HS-27A (cell line): ENCODE measurements around the gene RASAL2.
"Not testable (repeated sequence)": the region's sequence is repeated elsewhere in the genome, so short reads cannot be mapped to it uniquely, and the experiment has no call there.

Experiments
- DNase-seq: peaks from one replicate; pipeline ENCODE4 v3.0.0-alpha.2; 2012; ENCODE audit warnings: low read depth, missing footprints

RASAL2 gene

DNA sequence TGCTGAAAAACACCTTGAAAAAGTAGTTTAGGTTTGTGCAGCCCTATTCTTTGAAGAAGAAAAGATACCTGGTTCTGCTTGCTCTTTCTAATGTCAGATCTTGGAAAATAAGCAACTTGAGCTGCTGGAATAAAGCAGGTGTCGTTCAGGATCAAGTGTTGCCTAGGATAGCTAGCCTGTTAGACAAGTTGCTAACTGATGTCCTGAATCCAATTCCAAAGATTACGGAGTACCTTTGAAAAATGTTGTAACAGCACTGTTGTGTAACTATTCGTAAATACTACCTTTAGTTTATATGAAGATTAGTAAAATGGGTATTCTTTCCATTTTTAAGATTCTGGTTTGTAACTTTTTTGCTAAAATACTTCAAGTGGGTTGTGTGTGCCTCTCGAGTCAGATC, 251.3 kb downstream of the RASAL2 start:
- no peak for DNase-seq

DNA sequence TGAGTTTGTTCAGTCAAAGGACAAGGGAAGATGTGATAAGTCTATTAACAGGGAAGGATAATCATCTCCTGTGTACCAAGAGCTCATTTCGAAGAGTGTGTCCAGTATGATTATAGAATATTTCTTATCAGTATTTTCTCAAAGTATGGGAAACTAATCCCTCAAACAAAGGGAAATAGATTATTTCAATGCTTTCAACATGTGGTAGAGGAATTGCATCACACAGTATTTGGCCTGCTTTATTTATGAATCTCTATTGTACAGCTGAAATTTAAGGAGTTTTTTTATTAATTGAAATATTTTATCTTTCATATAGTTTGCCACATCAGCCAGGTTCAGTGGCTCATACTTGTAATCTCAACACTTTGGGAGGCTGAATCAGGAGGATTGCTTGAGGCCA, 251.9 kb downstream of the RASAL2 start:
- DNase-seq: no peak

DNA sequence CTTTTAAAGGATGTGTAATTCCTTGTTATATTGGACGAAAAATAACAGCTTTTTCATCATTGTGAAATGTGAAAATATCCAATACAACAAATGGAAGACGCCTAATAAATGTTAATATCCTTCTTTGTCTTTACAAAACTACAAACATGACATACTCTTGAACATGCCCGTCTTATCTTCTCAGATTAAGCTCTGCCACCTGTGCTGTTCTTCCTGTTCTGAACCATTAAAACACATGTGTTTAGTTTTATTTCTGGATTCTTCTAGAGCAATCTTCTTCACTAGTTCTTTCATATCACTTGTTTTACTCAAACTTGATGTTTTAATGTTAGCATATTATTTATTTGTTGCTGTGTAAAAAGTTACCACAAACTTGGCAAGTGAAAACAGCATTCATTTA, 255.9 kb downstream of the RASAL2 start:
- no peak for DNase-seq

DNA sequence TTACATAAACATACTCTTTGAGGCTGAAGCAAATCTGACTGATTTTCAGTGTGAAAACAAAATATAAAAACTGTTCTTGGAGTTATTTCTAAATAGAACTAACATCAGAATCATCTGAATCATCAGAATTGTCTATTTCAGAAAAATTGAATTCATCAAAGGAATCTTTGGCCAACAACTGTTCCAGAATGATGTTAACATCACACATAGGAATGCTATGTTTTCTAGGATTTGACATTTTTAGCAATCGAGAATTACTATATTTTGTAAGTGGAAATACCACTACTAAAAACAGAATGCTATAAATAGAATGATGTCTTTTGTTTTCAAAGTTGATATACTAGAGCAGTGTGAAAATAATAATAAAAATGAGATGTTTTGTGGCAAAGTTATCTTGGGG, 258.0 kb downstream of the RASAL2 start:
- not testable (repeated sequence) for DNase-seq

DNA sequence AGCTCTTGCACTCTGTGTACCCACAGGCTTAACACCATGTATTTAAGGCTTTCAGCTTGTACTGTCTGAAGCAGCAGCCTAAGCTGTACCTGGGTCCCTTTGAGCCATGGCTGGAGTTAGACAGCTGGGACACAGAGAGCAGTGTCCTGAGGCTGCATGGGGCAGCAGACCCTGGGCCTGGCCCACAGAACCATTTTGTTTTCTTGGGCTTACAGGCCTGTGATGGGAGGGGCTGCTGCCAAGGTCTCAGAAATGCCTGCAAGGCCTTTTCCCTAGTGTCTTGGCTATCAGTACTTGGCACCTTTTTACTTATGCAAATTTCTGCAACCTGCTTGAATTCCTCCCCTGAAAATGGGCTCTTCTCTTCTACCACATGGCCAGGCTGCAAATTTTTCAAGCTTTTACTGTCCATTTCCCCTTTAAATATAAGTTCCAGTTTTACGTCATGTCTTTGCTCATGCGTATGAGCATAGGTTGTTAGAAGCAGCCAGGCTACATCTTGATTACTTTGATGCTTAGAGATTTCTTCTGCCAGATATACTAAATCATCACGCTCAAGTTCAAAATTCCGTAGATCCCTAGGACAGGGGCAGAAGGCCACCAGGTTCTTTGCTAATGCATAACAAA, 259.0 kb downstream of the RASAL2 start:
- no peak for DNase-seq

DNA sequence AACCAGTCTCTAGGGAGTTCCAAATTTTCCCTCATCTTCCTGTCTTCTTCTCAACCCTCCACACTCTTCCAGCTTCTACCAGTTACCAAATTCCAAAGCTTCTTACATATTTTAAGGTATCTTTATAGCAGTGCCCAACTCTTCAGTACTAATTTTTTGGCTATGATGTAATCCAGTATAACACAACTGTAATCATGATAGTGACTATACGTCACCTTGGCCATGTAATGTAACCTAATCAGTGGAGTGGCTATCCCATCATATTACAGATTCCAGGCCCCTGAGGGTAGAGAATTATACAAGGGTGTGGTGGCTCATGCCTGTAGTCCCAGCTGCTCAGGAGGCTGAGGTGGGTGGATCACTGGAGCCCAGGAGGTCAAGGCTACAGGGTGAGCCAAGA, 259.6 kb downstream of the RASAL2 start:
- no peak for DNase-seq

DNA sequence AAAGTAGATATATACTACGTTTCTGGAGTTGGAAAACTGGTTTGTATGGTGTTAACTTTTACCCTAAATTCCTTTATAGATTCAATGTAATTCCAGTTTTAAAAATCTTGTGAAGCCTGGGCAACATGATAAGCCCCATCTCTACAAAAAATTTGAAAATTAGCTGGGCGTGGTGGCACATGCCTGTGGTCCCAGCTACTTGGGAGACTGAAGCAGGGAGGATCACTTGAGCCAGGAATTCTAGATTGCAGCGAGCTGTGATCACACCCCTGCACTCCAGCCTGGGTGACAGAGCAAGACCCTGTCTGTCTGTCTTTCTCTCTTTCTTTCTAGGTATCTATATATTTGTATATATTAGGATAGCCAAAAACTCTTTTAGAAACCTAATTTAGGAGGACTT, 260.9 kb downstream of the RASAL2 start:
- peak; percentile 41 for DNase-seq

DNA sequence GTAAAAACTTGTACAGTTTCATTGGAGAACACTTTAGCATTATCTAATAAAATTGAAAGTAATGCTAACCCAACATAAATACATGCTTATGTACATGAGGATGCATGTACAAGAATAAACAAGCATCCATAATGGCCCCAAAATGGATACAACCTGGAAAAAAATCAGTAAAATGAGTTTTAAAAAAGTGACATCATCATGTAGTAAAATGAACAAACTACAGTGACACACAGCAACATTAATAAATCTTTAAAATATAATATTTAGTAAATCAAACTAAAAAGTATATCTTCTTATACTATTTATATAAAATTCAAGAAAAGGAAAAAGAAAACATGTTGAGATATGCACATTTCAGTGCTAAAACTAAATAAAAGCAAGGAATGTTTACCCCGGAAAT, 262.4 kb downstream of the RASAL2 start:
- DNase-seq: no peak

DNA sequence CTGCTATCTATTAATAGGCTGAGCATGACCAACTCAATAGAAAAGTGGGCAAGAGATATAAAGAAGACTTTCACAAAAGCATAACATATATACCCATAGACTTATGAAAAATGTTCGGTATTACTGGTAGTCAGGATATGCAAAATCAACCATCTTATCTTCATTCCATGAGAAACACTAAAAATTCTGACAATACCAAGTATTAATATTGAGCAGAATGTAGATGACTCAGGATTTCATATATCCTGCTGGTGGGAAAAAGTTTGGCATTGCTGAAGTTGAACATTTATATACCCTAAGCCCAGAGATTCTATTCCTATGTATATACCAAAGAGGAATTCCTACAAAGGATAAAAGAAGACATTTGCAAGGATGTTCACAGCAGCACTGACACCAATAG, 264.6 kb downstream of the RASAL2 start:
- no peak for DNase-seq

DNA sequence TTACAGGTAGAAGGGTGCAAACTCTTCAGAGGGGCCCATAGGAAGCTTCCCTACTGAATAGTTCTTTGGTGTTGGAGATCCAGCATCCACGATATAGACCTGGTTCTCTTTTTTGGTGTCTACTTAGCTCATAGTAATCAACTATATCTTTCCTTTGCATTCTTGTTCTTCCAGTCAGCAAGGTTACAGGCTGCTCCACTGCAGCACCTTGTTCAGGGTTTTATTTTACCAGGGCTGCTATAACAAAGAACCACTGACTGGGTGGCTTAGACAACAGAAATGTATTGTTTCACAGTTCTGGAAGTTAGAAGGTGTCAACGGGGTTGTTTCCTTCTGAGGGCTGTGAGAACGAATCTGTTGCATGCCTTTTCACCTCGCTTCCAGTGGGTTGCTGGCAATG, 266.5 kb downstream of the RASAL2 start:
- no peak for DNase-seq

DNA sequence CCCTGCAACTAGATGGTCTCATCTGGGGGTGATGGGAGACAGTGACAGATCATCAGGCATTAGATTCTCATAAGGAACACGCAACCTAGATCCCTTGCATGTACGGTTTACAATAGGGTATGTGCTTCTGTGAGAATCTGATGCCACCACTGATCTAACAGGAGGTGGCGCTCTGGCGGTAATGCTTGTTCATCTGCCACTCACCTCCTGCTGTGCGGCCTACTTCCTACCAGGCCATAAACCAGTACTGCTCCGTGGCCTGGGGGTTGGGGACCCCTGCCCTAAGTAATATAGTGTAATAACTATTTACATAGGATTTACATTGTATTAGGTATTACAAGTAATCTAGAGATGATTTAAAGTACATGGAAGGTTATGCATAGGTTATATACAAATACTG, 267.9 kb downstream of the RASAL2 start:
- DNase-seq: no peak

DNA sequence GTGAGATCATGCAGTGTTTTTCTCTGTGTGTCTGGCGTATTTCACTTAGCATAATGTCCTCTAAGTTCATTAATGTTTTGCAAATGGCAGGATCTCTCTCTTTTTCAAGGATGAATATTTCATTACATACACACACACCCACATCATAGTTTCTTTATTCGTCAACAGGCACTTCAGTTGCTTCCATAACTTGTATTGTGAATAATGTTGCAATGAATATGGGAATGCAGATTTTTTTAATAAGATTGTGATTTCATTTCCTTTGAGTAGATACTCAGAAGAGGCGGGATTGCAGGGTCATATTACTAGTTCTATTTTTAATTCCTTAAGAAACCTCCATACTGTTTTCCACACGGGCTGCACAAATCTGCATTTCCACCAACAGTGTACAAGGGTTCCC, 268.8 kb downstream of the RASAL2 start:
- no peak for DNase-seq

DNA sequence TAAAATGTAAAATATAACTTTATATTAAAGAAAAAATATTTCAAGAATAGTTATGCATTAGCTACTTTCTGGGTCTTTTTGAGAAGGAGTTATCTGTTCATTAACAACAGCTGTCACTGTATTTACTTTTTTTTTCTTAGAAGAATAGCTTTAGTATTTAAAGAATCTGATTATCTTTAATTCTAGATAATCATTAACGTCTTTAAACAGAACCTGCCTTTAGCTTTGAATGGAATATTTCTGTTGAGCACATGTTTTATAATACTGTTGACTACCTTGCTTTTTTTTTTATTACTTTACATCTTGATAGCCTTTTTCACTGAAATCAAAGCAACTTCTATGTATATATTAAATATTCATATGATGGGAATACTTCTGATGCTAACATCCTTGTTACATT, 270.9 kb downstream of the RASAL2 start:
- DNase-seq: no peak

DNA sequence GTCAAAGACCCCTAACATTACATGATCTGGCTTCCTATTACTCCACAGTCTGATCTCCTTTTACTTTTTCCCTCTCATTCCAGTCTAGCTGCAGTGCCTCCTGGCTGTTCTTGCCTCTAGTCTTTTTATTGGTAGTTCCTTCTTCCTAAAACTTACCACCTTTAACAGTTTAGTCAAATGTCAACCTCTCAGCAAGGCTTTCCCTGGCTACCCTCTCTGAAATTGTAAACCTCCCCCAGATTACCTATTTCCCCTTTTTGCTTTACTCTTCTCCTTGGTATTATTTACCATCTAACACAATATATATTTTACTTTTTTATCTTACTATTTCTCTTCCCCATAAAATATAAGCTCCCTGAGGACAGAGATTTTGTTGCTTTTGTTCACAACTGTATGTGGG, 273.2 kb downstream of the RASAL2 start:
- no peak for DNase-seq

DNA sequence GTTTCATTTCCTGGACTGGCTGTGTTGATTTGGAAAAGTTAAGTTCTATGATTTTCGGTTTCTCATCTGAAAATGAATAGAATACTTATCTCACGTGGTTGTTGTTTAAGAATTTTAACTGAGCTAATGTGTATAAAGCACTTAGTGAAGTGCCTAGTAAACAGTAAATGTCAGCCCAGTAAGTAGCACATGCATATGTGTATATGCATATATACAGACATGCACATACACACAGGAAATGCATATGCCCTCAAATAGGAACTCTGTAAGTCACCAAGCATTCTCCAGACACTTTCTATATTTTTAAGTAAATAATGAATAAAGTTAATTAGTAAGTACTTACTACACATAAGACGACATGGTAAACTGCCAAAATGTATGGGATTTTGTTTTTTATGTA, 274.3 kb downstream of the RASAL2 start:
- DNase-seq: no peak

DNA sequence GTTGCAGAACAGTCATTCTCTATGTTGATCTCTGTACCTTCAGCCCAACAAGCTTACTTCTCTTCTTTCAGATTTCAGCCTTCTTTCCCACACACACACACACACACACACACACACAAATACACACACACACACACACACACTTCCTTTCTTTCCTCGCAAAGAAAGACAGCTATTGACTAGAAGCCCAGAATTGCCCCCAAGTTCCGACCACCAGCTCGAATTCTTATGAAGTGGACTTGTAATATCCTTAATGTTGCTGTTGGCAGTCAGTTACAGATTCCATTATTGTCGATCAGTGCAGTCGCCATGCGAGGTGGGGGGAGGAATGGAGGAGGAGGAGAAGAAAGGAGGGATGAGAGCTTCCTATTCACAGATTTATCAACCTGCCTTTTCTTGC, 277.3 kb downstream of the RASAL2 start:
- DNase-seq: no peak

DNA sequence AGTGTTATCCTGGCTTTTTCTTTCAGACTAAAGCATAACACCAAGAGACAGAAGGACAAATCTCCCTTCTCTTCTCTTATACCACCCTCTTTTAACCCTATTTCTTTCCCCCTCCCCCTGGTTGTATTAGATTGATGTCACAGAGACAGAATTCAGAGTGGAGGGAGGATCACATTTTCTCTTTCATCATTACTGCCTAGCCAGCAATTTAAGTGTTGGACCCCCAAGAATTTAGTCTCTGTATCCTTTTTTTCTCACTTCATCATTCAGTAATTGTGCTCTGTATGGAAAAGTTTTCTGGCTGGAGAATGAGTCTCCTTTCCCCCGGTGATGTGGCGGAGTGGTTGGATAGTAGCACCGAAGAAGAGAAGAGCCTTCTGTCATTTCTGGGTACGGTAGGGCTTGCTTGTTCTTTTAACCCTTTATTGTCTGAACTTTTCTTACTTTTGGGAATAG, 278.1 kb downstream of the RASAL2 start:
- no peak for DNase-seq

DNA sequence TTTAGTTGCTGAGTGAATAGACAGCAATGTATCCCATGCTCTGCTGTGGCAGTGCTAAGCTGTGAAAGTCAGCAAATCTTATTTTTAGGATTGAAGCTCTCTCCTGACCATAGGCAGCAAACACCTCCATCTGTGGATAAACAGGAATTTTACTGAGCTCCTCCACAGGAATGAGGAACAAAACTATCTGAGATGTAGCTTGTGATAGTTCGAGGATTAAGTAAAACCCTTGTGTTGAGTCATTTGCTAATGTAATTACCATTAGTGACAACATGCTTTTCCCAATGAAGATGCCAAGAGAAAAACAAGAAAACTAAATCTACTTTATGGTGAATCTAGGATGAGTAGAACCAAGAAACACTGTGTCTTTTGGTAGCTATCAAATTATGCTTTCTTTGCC, 280.1 kb downstream of the RASAL2 start:
- DNase-seq: no peak

DNA sequence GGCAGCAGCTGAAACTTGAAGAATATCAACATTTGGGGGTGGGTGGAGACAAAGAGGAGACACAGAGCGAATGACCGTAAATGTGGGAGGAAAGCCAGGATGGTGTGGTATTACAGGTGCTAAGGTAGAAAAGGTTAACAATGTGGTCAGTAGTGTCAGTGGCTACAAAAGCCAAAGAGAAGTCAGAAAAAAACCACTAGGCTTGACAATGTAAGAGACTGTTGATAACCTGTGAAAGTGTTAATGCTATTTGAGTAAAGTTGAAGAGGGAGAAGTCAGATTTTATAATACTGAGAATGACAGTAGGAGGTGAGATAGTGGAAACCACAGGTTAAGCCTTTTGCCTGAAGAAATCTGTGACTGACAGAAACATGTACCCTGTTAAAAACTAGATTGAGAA, 282.1 kb downstream of the RASAL2 start:
- DNase-seq: no peak

DNA sequence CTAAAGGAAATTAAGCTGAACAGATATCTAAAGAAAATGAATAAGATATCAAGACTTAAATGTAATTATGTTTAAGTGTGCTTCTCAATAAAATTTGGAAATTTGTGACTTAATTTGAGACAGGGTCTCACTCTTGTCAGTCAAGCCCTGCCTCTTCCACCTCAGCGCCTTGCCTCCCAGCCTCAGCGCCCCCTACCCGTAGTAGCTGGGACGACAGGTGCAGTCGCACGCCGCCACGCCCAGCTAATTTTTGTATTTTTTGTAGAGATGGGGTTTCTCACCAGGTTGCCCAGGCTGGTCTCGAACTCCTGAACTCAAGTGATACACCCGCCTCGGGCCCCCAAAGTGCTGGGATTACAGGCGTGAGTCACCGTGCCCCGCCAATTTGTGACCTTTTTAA, 285.9 kb downstream of the RASAL2 start:
- DNase-seq: no peak

DNA sequence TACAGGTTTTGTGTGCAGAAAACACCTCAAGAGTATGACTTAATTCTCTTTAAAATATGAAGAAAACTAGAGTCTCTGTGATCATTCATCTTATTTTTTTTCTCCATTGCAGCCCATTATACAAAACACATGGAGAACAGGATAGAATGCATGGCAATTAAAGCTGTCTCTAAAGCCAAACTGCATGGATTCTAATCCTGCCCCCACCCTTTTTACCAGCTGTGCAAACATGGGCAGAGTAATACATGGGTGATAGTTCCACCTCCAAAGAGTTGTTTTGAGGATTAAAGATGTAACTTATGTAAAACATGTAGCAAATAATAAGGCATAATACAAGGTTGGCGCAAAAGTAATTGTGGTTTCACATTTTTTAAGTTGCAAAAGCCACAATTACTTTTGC, 288.5 kb downstream of the RASAL2 start:
- no peak for DNase-seq

DNA sequence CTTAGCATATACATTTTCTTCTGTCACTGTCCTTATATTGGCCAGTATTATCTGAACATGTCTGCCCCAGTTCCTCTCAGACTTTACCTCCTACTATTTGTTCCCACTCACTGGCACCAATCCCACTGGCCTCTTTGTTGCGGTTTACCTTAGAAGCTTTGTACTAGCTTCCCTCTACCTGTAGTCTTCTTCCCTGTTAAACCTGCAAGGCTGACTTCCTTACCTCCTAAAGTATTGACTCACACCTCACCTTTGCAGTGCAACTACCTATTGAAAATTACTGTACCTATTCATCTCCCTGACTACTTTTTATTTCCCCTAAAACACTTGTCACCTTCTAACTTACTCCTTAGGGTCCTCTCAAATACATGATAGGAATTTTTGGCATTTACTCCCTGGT, 291.8 kb downstream of the RASAL2 start:
- no peak for DNase-seq

DNA sequence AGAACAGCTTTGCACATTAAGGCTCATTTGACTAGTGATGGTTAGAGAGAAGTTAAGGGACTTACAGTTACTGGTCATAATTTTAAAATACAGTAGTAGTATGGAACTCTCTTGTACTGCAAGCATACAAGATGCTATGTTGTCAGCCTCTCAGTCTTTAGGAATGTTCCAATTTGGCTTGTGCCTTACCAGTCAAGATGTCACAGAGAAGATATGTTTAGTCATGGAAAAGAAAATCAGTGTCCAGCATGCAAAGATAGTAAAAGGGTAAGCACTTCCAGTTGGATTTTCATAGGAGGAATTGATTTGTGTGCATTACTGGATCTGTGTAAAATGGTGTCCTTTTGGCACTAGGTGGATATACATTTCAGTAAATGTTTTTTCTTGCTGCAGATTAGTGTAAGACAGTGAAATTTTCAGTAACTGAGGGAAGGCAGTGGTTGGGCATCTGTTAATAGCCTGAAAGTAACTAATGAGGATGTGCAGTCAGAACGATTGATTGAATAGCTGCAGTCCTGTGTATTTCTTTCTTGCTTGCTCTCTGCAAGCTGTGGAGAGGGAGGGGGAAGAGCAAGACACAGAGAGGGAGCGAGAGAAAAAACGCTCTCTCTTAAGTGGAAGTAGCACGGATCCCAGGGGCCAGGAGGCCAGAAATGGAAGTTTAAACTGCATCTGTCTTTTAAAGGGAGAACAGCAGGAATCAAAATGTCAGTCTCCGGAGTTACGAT, 294.7 kb downstream of the RASAL2 start:
- DNase-seq: no peak

DNA sequence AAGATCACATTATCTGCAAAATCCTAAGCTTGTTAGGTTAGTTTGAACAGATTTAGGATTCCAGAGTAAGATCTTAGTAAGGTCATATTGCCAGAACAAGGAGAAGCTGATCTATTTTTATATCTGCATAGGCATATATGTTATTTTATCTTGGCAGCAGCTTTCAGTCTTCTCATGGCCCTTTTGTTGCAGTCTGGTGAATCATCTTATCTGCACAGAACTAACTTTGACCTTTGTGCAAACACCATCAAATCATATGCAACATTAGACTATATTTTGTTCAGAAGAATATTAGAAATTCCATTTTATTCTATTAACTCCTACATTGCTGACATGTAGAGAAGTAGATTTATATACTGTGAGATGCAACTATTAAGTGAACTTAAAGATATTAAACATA, 295.5 kb downstream of the RASAL2 start:
- no peak for DNase-seq
